A549 (cell line): Measurements from ENCODE around the gene XRCC1.
"Not testable (repeated sequence)": the region's sequence is repeated elsewhere in the genome, so short reads cannot be mapped to it uniquely, and the experiment has no call there.

Source experiments
- POLR2A ChIP-seq: IDR thresholded peaks from 2 replicates; pipeline ENCODE4 v1.6.1; 2012; ENCODE audit warnings: mild to moderate bottlenecking, low read length
- REST ChIP-seq: fragments of 200-600 bp; sonication (generic); IDR thresholded peaks from 2 replicates; pipeline ENCODE4 v1.6.1; 2016; ENCODE audit warnings: antibody characterized with exemption, mild to moderate bottlenecking, moderate library complexity

DNA sequence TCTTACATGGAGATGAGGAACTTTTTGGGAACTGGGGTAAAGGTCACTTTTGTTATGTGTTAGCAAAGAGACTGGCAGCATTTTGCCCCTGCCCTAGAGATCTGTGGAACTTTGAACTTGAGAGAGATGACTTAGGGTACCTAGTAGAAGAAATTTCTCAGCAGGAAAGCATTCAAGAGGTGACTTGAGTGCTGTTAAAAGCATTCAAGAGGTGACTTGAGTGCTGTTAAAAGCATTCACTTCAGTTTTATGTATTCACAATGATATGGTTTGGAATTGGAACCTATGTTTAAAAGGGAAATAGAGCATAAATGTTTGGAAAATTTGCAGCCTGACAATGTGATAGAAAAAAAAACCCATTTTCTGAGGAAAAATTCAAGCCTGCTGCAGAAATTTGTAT lies 62.9 kb downstream of the XRCC1 start:
- not testable (repeated sequence) for TF ChIP-seq POLR2A, REST
